DND-41 (cell line): Measurements from ENCODE around the gene WFS1.

Source experiments
- ATAC-seq: fragments of 200-7000 bp; cut with Tn5 transposase; 3 replicates; pipeline ENCODE4 v1.9.1; 2021; ENCODE audit warnings: low read depth; ENCODE audit not compliant: insufficient read depth
- DNase-seq: peaks from one replicate; pipeline ENCODE4 v3.0.0-alpha.2; 2020
- H2AFZ ChIP-seq: 2 replicates; pipeline ENCODE4 v1.6.0; 2012; ENCODE audit warnings: low read depth, low read length
- H3K27ac ChIP-seq: 2 replicates; pipeline ENCODE4 v1.5.1; 2012; ENCODE audit warnings: low read length, inconsistent platforms
- H3K27me3 ChIP-seq: fragments of 200-600 bp; sonication (generic); 2 replicates; pipeline ENCODE4 v1.6.0; 2012; ENCODE audit warnings: low read length, mild to moderate bottlenecking, inconsistent platforms; ENCODE audit not compliant: insufficient read depth, poor library complexity
- H3K36me3 ChIP-seq: 2 replicates; pipeline ENCODE4 v1.5.1; 2012; ENCODE audit warnings: low read length, inconsistent platforms; ENCODE audit not compliant: insufficient read depth
- H3K4me1 ChIP-seq: 2 replicates; pipeline ENCODE4 v1.5.1; 2012; ENCODE audit warnings: mild to moderate bottlenecking, low read length; ENCODE audit not compliant: insufficient read depth
- H3K4me2 ChIP-seq: 2 replicates; pipeline ENCODE4 v1.6.0; 2012; ENCODE audit warnings: mild to moderate bottlenecking, moderate library complexity, low read length, inconsistent platforms; ENCODE audit not compliant: insufficient read depth
- H3K4me3 ChIP-seq, 2 experiments: fragments of 200-600 bp in 1 of 2; shearing (Covaris generic) in 1 of 2; 2 replicates each; pipeline ENCODE4 v1.5.1; 2012 to 2016; ENCODE audit warnings: inconsistent platforms in 2 of 2, low read length in 2 of 2, mild to moderate bottlenecking in 2 of 2, low read depth in 1 of 2, moderate library complexity in 1 of 2
- H3K79me2 ChIP-seq: 2 replicates; pipeline ENCODE4 v1.6.0; 2012; ENCODE audit warnings: low read length, inconsistent platforms; ENCODE audit not compliant: insufficient read depth
- H3K9ac ChIP-seq: 2 replicates; pipeline ENCODE4 v1.6.0; 2012; ENCODE audit warnings: low read depth, mild to moderate bottlenecking, inconsistent platforms, low read length, moderate library complexity
- H3K9me3 ChIP-seq: 2 replicates; pipeline ENCODE4 v1.5.1; 2012; ENCODE audit warnings: low read length, moderate library complexity, mild to moderate bottlenecking, inconsistent platforms; ENCODE audit not compliant: insufficient read depth, severe bottlenecking
- H4K20me1 ChIP-seq: 2 replicates; pipeline ENCODE4 v1.6.0; 2012; ENCODE audit warnings: low read length; ENCODE audit not compliant: insufficient read depth
- CTCF ChIP-seq: IDR thresholded peaks from 2 replicates; pipeline ENCODE4 v1.5.1; 2012; ENCODE audit warnings: borderline replicate concordance, low read length, moderate library complexity, mild to moderate bottlenecking; ENCODE audit not compliant: poor library complexity, severe bottlenecking; ENCODE audit errors: extremely low read depth
- EZH2 ChIP-seq: IDR thresholded peaks from 3 replicates; pipeline ENCODE4 v1.6.1; 2012; ENCODE audit warnings: borderline replicate concordance, low read depth, mild to moderate bottlenecking, moderate library complexity, low read length, inconsistent platforms; ENCODE audit not compliant: severe bottlenecking

The WFS1 gene

GRCh38 chr4:6271701-6272465 lies 2.2 kb downstream of the WFS1 start:
- Histone ChIP-seq H2AFZ (no peak overlapping the region), H3K9me3 (no peaks in the 10 kb centered on the region), H3K27ac (no peak overlapping the region), H3K4me1 (no peaks in the 10 kb centered on the region), H3K27me3 (no peaks in the 10 kb centered on the region), H3K9ac (no peak overlapping the region), H3K36me3 (no peaks in the 10 kb centered on the region), H4K20me1 (no peaks in the 10 kb centered on the region), H3K79me2 (no peaks in the 10 kb centered on the region), H3K4me2 (no peak overlapping the region), H3K4me3 (no peak overlapping the region)
- no peak for TF ChIP-seq CTCF
- no peak for TF ChIP-seq EZH2
- DNase-seq (no peak), ATAC-seq (no peak)

GRCh38 chr4:6272863-6273660 lies 3.4 kb downstream of the WFS1 start:
- H4K20me1 ChIP-seq = 0 out of 2 replicates have a peak, but pooled peaks cover 2% of the 10 kb centered on the region
- no peaks in the 10 kb centered on the region for H3K4me1 ChIP-seq
- H3K36me3 ChIP-seq = no peaks in the 10 kb centered on the region
- H2AFZ ChIP-seq = no peak overlapping the region
- H3K27ac ChIP-seq = no peak overlapping the region
- H3K4me2 ChIP-seq = no peak overlapping the region
- H3K9me3 ChIP-seq = no peaks in the 10 kb centered on the region
- no peak overlapping the region for H3K4me3 ChIP-seq
- DNase-seq (no peak), ATAC-seq (no peak)
- H3K9ac ChIP-seq = no peak overlapping the region
- no peaks in the 10 kb centered on the region for H3K27me3 ChIP-seq
- TF ChIP-seq CTCF = no peak
- no peak for TF ChIP-seq EZH2
- no peaks in the 10 kb centered on the region for H3K79me2 ChIP-seq

GRCh38 chr4:6273661-6273990 lies 4.0 kb downstream of the WFS1 start:
- DNase-seq (no peak), ATAC-seq (no peak)
- peaks cover 6% of the 10 kb centered on the region; the same call in 1 of the 2 replicates for H4K20me1 ChIP-seq
- no peaks in the 10 kb centered on the region for H3K79me2 ChIP-seq
- no peaks in the 10 kb centered on the region for H3K36me3 ChIP-seq
- H3K4me2 ChIP-seq = no peak overlapping the region
- no peaks in the 10 kb centered on the region for H3K27me3 ChIP-seq
- H2AFZ ChIP-seq = no peak overlapping the region
- no peaks in the 10 kb centered on the region for H3K4me1 ChIP-seq
- H3K9me3 ChIP-seq = no peaks in the 10 kb centered on the region
- H3K9ac ChIP-seq = no peak overlapping the region
- no peak for TF ChIP-seq EZH2
- TF ChIP-seq CTCF = no peak
- H3K27ac ChIP-seq = no peak overlapping the region
- H3K4me3 ChIP-seq = no peak overlapping the region
